Left kidney (tissue), 8 donors: ENCODE measurements around the gene MAJIN. TPM values are rescaled to one million over a fixed set of nuclear protein-coding genes. Genes with fewer than 3 reads are reported as not detected.
"Not testable (repeated sequence)": the region's sequence is repeated elsewhere in the genome, so short reads cannot be mapped to it uniquely, and the experiment has no call there.

ENCODE experiments used
- DNase-seq: peaks from one replicate; pipeline ENCODE4 v3.0.0-alpha.2; 2013
- long read RNA-seq, 8 donors: transcript quantifications; one replicate each; lab custom pipeline, GENCODE V29; 2026
- polyA plus RNA-seq: library from polyadenylated mRNA; unstranded; fragments of 120-200 nt; gene quantifications from one replicate; pipeline ENCODE4 v1.2.1, GENCODE V29; 2013; ENCODE audit not compliant: insufficient read length

The MAJIN gene, protein sequence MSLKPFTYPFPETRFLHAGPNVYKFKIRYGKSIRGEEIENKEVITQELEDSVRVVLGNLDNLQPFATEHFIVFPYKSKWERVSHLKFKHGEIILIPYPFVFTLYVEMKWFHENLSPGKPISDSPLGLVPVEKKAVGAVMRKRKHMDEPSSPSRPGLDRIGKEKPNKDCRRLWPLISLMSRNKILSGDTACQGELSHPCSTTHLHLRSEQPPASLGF
- 0.88 TPM for polyA plus RNA-seq
- long read RNA-seq, donor 1: 0 reads
- long read RNA-seq, donor 2: 0 reads
- long read RNA-seq, donor 3: 0 reads
- long read RNA-seq, donor 4: 0 reads
- long read RNA-seq, donor 5: 0 reads
- long read RNA-seq, donor 6: 0 reads
- long read RNA-seq, donor 7: 0 reads
- long read RNA-seq, donor 8: 0 reads

DNA sequence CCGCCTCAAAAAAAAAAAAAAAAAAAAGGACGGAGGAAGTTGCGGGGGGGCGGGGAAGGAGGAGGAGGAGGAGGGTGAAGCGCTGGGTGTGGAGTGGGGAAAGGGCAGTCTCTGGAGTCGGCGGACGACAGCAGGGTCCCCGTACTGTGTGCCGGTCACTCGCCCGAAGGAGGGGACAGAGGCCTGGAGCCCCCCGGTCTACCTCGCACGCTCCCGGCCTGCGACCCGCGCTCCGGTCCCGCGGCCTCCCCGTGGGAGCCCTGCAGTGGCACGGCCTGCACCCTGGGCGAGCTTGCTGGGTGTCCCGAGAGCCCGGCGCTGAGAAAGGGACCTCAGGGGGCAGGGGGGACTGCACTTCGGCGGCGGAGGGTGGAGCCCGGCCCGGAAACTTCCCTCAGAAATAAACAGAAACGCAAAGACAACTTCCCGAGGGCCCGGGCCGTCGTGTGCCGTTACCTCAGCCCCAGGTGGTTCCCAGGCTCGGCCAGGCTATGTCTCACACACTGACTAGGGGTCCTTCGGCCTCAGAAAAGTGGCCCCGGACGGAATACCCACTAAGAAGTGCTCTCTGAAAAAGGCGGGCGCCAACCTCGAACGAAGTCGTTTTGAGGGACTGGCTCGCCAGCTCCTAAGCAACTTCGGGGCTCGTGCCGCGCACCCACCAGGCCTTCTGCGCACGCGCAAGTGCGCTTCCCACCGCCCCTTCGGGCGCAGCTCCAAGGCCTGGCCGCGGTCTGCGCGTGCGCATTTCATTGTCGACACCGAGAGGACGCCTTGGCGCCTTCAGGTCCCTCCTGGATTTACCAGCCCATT lies at the start of gene MAJIN:
TSS of gene MAJIN (minus strand) at position 688 of the 813 bp plus-strand sequence. CDS start 12,703 bp downstream, outside the sequence.
- peak; percentile 86 for DNase-seq

DNA sequence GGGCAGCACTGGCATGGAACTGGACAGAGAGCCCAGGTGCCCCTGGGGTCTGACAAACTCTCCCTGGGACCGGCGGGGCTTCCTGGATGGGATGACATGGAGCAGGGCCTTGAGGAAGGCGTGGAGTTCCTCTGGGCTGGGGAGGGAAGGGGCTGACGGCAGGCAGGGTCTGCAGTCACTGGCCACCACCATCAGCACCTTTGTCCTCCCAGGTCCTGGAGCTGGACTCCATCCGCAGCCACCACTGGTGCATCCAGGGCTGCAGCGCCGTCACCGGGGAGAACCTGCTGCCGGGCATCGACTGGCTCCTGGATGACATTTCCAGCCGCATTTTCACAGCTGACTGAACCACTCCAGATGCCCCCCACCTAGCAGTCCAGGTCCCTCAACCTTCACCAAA lies 49.6 kb upstream of the MAJIN start:
- DNase-seq: no peak

DNA sequence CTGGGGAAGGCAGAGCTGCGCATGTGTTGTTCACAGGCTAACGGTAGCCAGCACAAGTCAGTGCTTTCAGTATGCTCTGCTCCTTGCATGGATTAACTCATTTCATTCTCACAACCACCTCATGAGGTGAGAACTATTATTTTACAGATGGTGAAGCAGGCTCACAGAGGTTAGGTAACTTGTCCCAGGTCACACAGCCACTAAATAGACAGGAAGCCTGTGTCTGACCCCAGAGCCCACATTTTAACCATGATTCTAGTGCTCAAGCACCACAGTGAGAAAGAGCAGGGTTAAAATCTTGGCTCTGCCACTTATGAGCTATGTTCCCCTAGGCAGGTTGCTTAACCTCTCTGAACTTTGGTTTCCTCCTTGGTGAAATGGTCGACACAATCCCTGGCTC lies 49.1 kb upstream of the MAJIN start:
- no peak for DNase-seq

DNA sequence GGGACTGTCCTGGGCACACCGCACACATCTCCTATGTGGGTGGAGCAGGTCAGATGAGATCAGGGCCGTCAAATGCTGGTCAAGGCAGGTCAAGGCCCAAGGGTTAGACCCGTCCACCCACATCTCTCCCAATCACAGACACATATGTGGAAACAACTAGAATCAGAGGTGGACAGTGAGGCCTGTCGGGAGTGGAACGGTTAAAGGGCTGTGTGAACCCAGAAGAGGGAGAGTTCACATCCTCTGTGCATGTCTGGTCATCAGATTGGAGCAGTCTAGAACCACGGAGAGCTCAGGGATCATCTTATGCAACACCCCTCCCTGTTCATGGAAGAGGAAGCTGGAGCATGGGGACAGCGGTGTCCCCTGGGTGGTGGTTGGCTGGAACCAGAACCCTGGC lies 47.9 kb upstream of the MAJIN start:
- DNase-seq: no peak

DNA sequence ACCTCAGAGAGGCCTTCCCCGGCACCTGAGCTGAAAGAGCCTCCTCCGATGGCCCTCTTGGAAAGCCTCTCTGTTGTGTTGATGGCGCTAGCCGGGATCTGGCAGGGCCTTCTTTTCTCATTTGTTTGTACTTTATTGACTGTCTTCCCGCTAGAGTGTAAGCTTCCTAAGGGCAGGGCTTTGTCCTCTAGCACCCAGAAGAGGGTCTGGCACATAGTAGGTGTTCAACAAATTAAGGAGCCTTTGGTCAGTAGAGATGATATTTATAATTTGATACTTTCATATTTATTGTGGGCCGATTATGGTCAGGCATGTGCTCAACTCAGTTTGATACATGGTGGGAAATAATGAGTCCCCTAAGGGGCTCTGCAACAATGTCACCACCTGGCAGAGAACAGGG lies 46.0 kb upstream of the MAJIN start:
- no peak for DNase-seq

DNA sequence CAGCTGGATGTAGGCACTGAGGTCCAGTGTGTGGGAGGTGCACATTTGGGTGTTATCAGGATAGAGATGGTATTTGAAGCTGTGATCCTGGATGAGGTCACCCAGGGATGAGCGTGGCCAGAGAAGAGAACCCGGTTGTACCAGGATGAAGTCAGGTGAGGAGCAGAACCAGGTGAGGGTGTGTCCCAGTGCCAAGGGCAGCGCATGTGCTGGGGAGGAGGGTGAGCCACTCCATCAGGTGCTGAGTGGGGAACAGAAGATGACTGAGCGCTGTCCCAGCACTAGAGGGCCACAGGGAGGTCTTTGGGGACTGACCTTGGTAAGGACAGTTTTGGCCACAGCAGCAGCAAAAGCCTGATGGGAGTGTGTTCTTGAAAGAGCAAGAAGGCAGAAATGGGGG lies 44.8 kb upstream of the MAJIN start:
- DNase-seq: no peak

DNA sequence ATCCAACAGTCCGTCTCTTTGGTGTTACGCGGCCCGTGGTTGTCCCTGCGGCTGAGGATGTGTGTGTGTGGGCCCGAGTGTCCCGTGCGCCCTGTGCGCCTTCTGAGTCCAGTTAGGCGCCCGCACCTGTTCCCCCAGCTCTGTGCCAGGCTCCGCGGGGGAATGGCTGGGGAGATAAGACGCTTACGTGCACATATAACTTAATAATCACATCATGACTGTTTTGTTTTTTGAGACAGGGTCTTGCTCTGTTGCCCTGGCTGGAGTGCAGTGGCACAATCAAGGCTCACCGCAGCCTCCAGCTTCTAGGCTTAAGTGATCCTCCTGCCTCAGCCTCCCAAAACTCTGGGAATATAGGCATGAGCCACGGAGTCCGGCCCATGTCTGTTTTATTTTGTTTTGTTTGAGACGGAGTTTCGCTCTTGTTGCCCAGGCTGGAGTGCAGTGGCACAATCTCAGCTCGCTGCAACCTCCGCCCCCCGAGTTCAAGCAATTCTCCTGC lies 42.9 kb upstream of the MAJIN start:
- DNase-seq: no peak

DNA sequence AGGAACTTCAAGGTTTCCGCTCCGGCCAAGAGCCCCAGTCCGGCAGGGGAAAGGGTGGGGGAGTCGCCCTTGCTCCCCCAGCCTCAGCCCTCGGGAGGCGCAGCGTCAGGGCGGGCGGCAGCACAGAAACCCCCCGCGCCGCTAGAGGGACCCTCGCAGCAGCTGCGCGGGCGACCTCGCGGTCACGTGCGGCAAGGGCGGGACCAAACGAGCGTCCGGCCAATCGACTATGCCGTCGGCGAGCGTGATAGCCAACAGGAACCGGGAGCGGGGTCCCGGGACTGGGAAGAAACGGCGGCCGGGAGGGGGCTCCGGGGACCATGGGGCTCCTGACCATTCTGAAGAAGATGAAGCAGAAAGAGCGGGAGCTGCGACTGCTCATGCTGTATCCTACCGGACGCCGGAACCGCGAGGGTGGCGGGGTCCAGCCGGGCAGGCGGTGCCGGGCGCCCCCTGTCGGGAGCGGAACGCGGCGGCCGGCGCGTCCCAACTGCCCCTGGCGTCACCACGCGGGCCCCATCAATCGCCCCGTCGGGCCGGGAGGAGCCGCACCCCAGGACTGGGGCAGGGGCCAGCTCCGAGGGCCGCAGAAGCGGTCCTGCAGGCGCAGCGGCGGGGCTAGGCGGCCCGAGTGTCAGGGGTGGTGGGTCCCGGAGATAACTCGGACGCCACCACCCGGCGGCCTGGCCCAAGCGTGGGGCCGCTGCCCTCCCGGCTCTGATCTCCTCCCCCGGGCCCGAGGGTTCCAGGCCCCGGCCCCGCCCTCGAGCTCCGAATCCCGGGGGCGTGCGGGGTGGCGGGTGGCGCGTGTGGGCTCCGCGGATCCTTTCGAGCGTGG lies 42.2 kb upstream of the MAJIN start, which contains the start of gene ARL2:
TSS of gene ARL2 (plus strand) at position 273 of the 838 bp plus-strand sequence. CDS start at position 321, 48 bp downstream.
- DNase-seq: peak; percentile 92

DNA sequence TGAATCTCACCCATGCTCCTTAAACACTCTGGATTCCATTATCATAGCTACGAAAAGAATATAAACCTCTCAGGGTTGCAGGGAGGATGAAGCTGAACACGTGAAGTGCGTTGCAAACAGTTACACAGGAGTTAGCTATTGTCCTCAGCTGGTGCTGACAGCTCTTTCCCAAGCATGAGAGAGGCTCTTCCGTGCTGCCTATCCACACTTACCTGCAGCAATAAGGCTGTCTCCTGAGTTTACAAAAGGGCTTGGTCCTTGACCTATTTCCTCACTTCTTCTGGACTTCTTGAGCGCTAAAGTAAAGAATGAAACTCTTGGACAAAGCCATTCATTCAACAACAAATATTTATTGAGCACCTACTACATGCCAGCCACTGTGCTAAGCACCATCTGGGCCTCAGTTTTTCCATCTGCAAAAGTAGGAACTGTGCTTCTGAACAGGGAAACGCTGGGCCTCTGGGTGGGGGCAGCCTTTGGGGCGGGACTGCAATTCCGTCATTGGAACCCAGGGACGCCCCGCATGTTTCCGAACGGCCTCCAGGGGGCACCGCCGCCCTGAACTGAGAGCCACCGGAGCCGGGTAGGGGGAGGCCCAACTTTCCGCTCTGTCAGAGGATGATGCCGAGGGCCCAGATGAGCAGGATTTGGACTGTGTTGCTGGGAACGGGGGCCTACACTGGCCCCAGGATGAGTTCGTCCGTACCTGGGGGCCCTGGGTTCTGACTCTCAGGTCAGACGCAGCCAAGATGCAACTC lies 41.4 kb upstream of the MAJIN start:
- peak; percentile 90 for DNase-seq

DNA sequence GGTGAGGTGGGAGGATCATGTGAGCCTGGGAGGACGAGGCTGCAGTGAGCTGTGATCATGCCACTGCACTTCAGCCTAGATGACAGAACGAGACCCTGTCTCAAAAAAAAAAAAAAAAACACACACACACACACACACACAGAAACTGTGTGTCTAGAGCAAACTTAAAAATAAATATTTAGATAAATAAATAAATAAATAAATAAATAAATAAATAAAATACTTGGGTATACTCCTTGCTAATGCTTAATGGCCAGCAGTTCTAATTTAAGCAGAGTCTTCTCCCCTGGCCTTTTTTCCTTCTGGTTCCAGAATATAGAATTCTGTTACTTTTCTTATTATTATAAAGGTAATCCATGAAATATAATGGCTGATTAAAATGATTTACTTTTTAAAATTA lies 37.0 kb upstream of the MAJIN start:
- no peak for DNase-seq

DNA sequence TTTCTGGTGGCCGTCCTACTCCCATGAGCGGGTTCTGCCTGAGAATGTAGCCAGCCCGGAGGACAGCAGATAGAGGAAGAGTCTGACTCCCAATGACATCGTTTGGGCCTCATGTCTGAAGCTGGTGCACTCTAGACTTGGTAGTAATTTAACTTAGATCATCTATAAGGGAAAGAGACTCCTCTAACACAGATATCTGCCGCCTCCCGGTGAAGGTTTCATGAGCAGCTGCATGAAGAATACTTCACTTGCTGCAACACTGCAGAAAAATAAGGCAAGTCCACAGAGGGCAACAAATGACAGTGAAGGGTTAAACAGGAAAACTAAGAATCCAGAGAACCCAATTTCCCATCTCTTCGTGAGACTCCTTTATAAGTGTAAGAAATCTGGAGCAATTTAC lies 36.1 kb upstream of the MAJIN start:
- no peak for DNase-seq

DNA sequence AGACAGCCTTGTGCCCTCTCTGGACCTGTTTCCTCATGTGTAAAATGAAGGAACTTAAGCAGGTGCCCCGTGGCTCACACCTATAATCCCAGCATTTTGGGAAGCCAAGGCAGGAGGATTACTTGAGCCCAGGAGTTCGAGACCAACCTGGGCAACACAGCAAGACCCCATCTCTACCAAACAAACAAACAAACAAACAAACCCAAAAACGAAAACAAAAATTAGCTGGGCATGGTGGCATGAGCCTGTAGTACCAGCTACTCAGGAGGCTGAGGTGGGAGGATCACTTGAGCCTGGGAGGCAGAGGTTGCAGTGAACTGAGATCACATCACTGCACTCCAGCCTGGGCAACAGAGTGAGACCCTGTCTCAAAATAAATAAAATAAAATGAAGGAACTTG lies 32.1 kb upstream of the MAJIN start:
- DNase-seq: not testable (repeated sequence)

DNA sequence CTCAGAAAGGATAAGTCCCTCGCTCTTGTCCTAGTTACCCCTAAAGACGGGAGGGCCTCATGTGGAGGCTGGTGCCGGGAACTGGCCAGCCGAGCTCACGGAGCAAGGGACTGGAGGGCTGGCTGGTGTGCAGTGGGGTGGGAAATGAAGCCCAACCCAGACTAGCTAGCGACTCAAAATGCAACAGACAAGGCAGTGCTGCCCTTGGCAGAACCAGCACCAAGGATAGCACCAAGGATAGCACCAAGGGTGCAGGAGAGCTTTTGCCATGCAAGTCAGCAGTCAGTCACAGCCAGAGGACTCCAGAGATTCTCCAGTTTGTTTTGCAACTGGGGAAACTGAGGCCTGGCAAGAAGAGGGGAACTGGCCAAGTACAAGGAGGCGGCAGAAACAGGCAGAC lies 31.4 kb upstream of the MAJIN start:
- DNase-seq: no peak

DNA sequence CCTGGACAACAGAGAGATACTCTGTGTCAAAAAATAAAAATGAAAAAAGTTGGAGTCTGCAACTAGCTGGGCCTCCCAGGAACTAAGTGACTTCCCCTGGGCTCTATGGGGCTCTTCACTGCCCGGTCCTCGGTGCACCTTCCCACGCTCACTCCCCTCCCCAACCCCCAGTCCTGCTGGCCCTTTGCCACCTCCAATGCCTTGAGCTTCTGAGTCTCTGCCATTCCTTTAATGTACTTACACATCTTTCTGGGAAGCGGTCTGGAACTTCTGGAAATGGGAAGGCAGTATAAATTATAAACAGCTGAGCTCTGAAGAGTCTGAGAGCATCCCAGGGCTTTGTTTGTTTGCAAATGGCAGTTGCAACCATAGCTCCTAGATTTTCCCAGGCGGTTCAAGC lies 30.8 kb upstream of the MAJIN start:
- DNase-seq: no peak

DNA sequence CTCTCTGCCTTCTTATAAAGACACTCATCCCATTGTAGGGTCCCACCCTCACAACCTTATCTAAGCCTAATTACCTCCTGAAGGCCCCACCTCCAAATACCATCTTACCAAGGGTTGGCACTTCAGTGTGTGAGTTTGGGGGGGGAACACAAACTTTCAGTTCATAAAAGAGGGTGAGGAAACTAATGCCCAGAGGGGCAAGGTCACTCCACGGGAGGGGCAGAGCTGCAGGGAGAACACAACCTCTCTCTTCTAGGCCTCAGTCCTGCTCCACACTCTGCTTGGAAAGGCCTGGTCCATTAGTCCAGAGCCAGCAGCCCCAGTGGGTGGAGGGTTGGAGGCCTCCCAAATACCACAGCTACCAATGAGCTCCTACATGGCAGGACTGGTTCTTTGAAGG lies 27.6 kb upstream of the MAJIN start:
- no peak for DNase-seq

DNA sequence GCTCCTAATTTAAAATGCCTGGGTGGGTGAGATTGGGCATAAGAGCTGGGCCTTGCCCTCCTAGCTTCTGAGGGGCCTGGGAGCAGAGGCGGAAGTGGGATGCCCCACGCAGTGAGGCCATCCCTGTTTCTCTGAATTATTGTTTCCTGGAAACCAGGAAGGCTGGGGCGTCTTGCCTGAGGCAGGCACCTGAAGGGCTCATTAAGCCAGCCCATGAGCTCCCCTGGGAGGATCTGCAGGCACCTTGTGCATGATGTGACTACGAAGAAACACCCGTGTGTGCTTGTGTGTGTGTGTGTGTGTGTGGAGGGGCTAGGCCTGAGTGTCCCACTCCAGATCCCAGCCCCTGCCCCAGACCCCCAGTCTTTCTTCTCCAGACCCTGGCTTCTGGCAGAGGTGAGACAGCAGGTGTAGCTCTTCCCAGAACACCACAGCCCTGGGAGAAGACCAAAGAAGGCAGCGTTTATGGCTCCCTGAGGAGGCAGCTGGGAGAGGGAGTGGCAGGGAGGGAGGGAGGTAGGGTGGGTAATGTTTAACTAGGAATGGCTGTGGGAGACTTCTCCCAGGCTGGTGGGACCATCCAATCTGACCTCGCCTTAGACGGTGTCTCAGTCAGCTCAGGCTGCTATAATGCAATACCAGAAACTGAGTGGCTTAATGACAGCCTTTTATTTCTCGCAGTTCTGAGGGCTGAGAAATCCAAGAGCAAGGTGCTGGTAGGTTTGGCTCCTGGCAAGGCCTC lies 27.0 kb upstream of the MAJIN start:
- no peak for DNase-seq

DNA sequence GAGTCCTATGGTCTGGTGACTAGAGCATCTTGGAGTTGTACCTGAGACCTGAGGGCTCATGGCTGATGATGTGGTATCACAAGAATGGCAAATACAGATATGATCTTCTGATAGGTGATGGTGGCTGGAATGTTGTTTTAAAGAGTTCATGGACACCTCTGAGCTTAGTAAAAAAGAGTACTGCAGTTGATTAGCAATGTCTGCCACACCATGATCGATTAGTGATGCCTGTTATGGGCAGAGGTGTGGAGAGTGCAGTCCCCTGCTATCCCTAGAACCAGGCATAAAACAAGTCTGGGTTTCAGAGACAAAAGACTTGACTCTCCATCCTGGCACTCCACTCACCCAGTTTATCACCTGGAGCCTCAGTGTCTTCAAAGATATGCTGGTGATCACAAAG lies 26.2 kb upstream of the MAJIN start:
- DNase-seq: no peak

DNA sequence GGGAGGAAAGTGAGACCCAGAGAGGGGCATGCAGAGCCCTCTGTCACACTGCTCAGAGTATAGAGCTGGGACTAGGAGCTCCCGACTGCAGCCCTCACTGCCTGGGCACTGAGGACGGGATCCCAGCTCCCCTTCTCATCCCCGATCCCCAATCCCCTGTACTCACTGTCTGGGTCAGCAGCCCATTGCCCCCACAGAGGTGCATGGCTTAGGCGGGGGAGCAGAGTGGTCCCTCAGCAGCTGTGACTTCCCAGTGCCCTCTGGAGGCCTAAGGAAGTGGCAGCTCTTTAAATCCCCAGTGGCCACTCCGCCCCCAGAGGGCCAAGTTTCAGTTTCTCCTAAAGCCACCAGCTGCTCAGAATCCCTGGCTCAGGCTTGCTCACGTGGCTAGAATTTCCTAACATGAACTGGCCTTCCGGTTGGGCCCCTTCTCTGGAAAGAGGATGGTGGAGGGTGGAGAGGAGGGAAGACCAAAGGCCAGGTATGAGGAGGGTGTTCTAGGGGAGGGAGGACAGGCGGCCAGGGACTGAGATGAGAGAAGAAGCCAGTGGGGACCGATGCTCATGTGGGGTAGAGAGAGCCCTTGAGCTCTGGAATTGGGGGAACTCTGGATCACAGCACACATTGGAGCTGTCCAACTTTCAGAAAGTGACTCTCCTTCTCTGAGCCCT lies 24.9 kb upstream of the MAJIN start, which contains the start of gene BATF2:
TSS of gene BATF2 (minus strand) at position 262 of the 671 bp plus-strand sequence. CDS start at position 205, 57 bp downstream.
- DNase-seq: peak; percentile 85

DNA sequence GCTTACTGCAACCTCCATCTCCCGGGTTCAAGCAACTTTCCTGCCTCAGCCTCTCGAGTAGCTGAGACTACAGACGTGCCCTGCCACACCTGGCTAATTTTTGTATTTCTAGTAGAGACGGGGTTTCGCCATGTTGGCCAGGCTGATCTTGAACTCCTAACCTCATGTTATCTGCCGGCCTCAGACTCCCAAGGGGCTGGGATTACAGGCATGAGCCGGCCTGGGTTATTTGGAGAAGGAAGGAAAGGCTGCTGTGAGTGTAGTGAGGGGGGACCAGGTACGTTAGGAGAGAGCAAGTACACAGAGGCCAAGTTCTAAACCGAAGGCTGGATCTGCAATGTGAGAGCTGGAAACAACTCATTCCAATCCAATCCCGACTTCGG lies 24.4 kb upstream of the MAJIN start:
- DNase-seq: no peak

DNA sequence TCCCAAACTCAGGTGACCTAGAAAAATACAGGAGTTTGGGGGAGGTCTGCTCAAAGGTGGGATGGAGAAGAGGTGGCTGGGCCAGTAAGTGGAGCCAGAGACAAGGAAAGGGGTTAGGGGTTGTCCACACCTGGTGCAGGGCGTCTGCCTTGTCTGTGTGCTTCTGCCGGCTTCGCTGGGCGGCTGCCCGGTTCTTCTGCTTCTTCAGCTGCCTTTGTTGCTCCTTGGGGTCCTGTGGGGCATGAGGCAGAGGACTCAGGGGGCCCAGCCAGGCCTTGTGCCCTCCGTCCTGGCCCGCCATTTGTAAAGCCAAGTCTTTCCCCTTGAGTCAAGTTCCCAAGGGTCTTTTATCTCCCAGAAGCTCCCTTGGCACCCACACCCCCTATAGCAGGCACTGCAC lies 22.4 kb upstream of the MAJIN start:
- no peak for DNase-seq
